ENCODE measurements around the gene NLE1. TPM values are rescaled to one million over a fixed set of nuclear protein-coding genes. Genes with fewer than 3 reads are reported as not detected.
"Not testable (repeated sequence)": the region's sequence is repeated elsewhere in the genome, so short reads cannot be mapped to it uniquely, and the experiment has no call there.

The NLE1 gene
- total RNA-seq, 1 experiment from 2014 or later, result 27.0 TPM

- DNase-seq (ENCODE audit: extremely low read depth, low read depth), result no peak
Measured at GRCh38 chr17:35163886-35164285, 21.8 kb upstream of the NLE1 start.

GRCh38 chr17:35162755-35163154, 20.7 kb upstream of the NLE1 start:
- no peak for DNase-seq (ENCODE audit: extremely low read depth, low read depth)

GRCh38 chr17:35161281-35161761, 19.2 kb upstream of the NLE1 start:
- no peak for DNase-seq (ENCODE audit: extremely low read depth, low read depth)

GRCh38 chr17:35160354-35161201, 18.5 kb upstream of the NLE1 start:
- no peak for DNase-seq (ENCODE audit: extremely low read depth, low read depth)

- no peak for DNase-seq (ENCODE audit: extremely low read depth, low read depth)
Measured at GRCh38 chr17:35159940-35160339, 17.8 kb upstream of the NLE1 start.

- no peak for DNase-seq (ENCODE audit: extremely low read depth, low read depth)
Measured at GRCh38 chr17:35155246-35155645, 13.1 kb upstream of the NLE1 start.

GRCh38 chr17:35154196-35155165, 12.4 kb upstream of the NLE1 start:
- DNase-seq (ENCODE audit: extremely low read depth, low read depth), result no peak

GRCh38 chr17:35152421-35153140, 10.5 kb upstream of the NLE1 start:
- no peak for DNase-seq (ENCODE audit: extremely low read depth, low read depth)

- DNase-seq (ENCODE audit: extremely low read depth, low read depth), result not testable (repeated sequence)
Measured at GRCh38 chr17:35151080-35151479, 9.0 kb upstream of the NLE1 start.

GRCh38 chr17:35149941-35150340, 7.8 kb upstream of the NLE1 start:
- DNase-seq (ENCODE audit: extremely low read depth, low read depth), result no peak

- no peak for DNase-seq (ENCODE audit: extremely low read depth, low read depth)
Measured at GRCh38 chr17:35148144-35148543, 6.0 kb upstream of the NLE1 start.

GRCh38 chr17:35147375-35147905, 5.3 kb upstream of the NLE1 start, which contains the start of gene UNC45B:
Gene UNC45B, plus strand, starts transcription at chr17:35147817. Its CDS starts 447 bp downstream, at chr17:35148264.
- DNase-seq (ENCODE audit: extremely low read depth, low read depth), result no peak

GRCh38 chr17:35146214-35146833, 4.2 kb upstream of the NLE1 start:
- no peak for DNase-seq (ENCODE audit: extremely low read depth, low read depth)

GRCh38 chr17:35144840-35145239, 2.7 kb upstream of the NLE1 start:
- DNase-seq (ENCODE audit: extremely low read depth, low read depth), result no peak

- DNase-seq (ENCODE audit: extremely low read depth, low read depth), result no peak
Measured at GRCh38 chr17:35142467-35142796, 329 bp upstream of the NLE1 start.

- DNase-seq (ENCODE audit: extremely low read depth, low read depth), result no peak
Measured at GRCh38 chr17:35138218-35138617, 3.9 kb downstream of the NLE1 start.

GRCh38 chr17:35135322-35135721, 6.8 kb downstream of the NLE1 start:
- no peak for DNase-seq (ENCODE audit: extremely low read depth, low read depth)

- DNase-seq (ENCODE audit: extremely low read depth, low read depth), result no peak
Measured at GRCh38 chr17:35132816-35133550, 9.1 kb downstream of the NLE1 start.

- DNase-seq (ENCODE audit: extremely low read depth, low read depth), result no peak
Measured at GRCh38 chr17:35132099-35132498, 10.0 kb downstream of the NLE1 start.

All from NCI-H460 (cell line).